ENCODE results near the gene RXRG. TPM values are rescaled to one million over a fixed set of nuclear protein-coding genes. Genes with fewer than 3 reads are reported as not detected.
A peak's percentile ranks its signal among the peaks of the same experiment; 100 is the strongest.

RXRG gene
- total and polyA plus RNA-seq, 3 experiments from 2014 or later: not detected

- Mint-ChIP-seq H3K9me3 (peaks cover 0 to 3% (median 0%) of the 10 kb centered on the region in 5 donors), H3K36me3 (no peaks in the 10 kb centered on the region), H3K27me3 (peaks cover 20 to 38% of the 10 kb centered on the region in 2 donors), H3K4me1 (no peaks in the 10 kb centered on the region), H3K27ac (no peak overlapping the region), H3K4me3 (no peak overlapping the region)
- H3K4me3 ChIP-seq (ENCODE audit: low read length): no peak overlapping the region
- no peaks in the 10 kb centered on the region for H3K9me3 ChIP-seq (ENCODE audit: low read length)
- no peaks in the 10 kb centered on the region for H3K36me3 ChIP-seq (ENCODE audit: insufficient read depth, low read length)
- H3K27ac ChIP-seq (ENCODE audit: low read depth, low read length): no peak overlapping the region
- no peak for DNase-seq
- H3K27me3 ChIP-seq (ENCODE audit: insufficient read depth, low read length, poor library complexity, severe bottlenecking): peaks cover 22% of the 10 kb centered on the region
- POLR2A ChIA-PET: no interaction called here
- CTCF ChIA-PET: no interaction called here
- H3K4me1 ChIP-seq (ENCODE audit: insufficient read depth, low read length): peaks cover 10% of the 10 kb centered on the region
Observed at GRCh38 chr1:165445388-165445787, 462 bp upstream of the RXRG start.

GRCh38 chr1:165443539-165444311 lies 1.2 kb downstream of the RXRG start:
- POLR2A ChIA-PET: no interaction called here

GRCh38 chr1:165442653-165443052 lies 2.3 kb downstream of the RXRG start:
- peaks cover 22% of the 10 kb centered on the region for H3K27me3 ChIP-seq (ENCODE audit: insufficient read depth, low read length, poor library complexity, severe bottlenecking)
- no peaks in the 10 kb centered on the region for H3K36me3 ChIP-seq (ENCODE audit: insufficient read depth, low read length)
- H3K9me3 ChIP-seq (ENCODE audit: low read length): no peaks in the 10 kb centered on the region
- no peak overlapping the region for H3K27ac ChIP-seq (ENCODE audit: low read depth, low read length)
- Mint-ChIP-seq H3K4me3 (no peak overlapping the region), H3K36me3 (no peaks in the 10 kb centered on the region), H3K4me1 (no peaks in the 10 kb centered on the region), H3K9me3 (no peaks in the 10 kb centered on the region), H3K27ac (no peak overlapping the region), H3K27me3 (peaks cover 13 to 28% of the 10 kb centered on the region in 2 donors)
- no peak for DNase-seq
- no peak overlapping the region for H3K4me3 ChIP-seq (ENCODE audit: low read length)
- H3K4me1 ChIP-seq (ENCODE audit: insufficient read depth, low read length): peaks cover 10% of the 10 kb centered on the region
- CTCF ChIA-PET: no interaction called here
- POLR2A ChIA-PET: no interaction called here

More at GRCh38 chr1:165443539-165444311, 1.2 kb downstream of the RXRG start:
- H3K9me3 Mint-ChIP-seq: peaks cover 0 to 3% (median 0%) of the 10 kb centered on the region in 5 donors
- H3K36me3 Mint-ChIP-seq: no peaks in the 10 kb centered on the region
- Histone ChIP-seq H3K4me3 (ENCODE audit: low read length) (no peak overlapping the region), H3K27ac (ENCODE audit: low read depth, low read length) (no peak overlapping the region), H3K27me3 (ENCODE audit: insufficient read depth, low read length, poor library complexity, severe bottlenecking) (peaks cover 22% of the 10 kb centered on the region), H3K36me3 (ENCODE audit: insufficient read depth, low read length) (no peaks in the 10 kb centered on the region), H3K4me1 (ENCODE audit: insufficient read depth, low read length) (peaks cover 10% of the 10 kb centered on the region), H3K9me3 (ENCODE audit: low read length) (no peaks in the 10 kb centered on the region)
- CTCF ChIA-PET: no interaction called here
- DNase-seq: no peak
- H3K27ac Mint-ChIP-seq: peak overlapping the region in 2 of 8 donors; percentile 7 to 54
- H3K27me3 Mint-ChIP-seq: peaks cover 16 to 33% of the 10 kb centered on the region in 2 donors
- H3K4me3 Mint-ChIP-seq: peak overlapping the region in 1 of 7 donors; percentile 31
- H3K4me1 Mint-ChIP-seq: no peaks in the 10 kb centered on the region

GRCh38 chr1:165442053-165442452 lies 2.9 kb downstream of the RXRG start:
- Mint-ChIP-seq H3K36me3 (no peaks in the 10 kb centered on the region), H3K4me3 (no peak overlapping the region), H3K27me3 (peaks cover 12 to 28% of the 10 kb centered on the region in 2 donors), H3K9me3 (no peaks in the 10 kb centered on the region), H3K4me1 (no peaks in the 10 kb centered on the region), H3K27ac (no peak overlapping the region)
- Histone ChIP-seq H3K4me1 (ENCODE audit: insufficient read depth, low read length) (peaks cover 10% of the 10 kb centered on the region), H3K9me3 (ENCODE audit: low read length) (no peaks in the 10 kb centered on the region), H3K27me3 (ENCODE audit: insufficient read depth, low read length, poor library complexity, severe bottlenecking) (peaks cover 22% of the 10 kb centered on the region), H3K27ac (ENCODE audit: low read depth, low read length) (no peak overlapping the region), H3K36me3 (ENCODE audit: insufficient read depth, low read length) (no peaks in the 10 kb centered on the region), H3K4me3 (ENCODE audit: low read length) (no peak overlapping the region)
- POLR2A ChIA-PET: no interaction called here
- CTCF ChIA-PET: no interaction called here
- no peak for DNase-seq

GRCh38 chr1:165441166-165441880 lies 3.6 kb downstream of the RXRG start:
- Mint-ChIP-seq H3K9me3 (no peaks in the 10 kb centered on the region), H3K27me3 (peaks cover 9 to 27% of the 10 kb centered on the region in 2 donors), H3K27ac (no peak overlapping the region), H3K4me1 (no peaks in the 10 kb centered on the region), H3K36me3 (no peaks in the 10 kb centered on the region), H3K4me3 (no peak overlapping the region)
- no peak for DNase-seq
- Histone ChIP-seq H3K4me3 (ENCODE audit: low read length) (no peak overlapping the region), H3K27me3 (ENCODE audit: insufficient read depth, low read length, poor library complexity, severe bottlenecking) (peaks cover 22% of the 10 kb centered on the region), H3K9me3 (ENCODE audit: low read length) (no peaks in the 10 kb centered on the region), H3K36me3 (ENCODE audit: insufficient read depth, low read length) (no peaks in the 10 kb centered on the region), H3K4me1 (ENCODE audit: insufficient read depth, low read length) (peaks cover 10% of the 10 kb centered on the region), H3K27ac (ENCODE audit: low read depth, low read length) (no peak overlapping the region)
- CTCF ChIA-PET: no interaction called here
- POLR2A ChIA-PET: no interaction called here

GRCh38 chr1:165439330-165439729 lies 5.6 kb downstream of the RXRG start:
- ChIA-PET POLR2A (no interaction called here), CTCF (interaction anchor here (0.6 kb wide), 1 partner anchor 582 kb away, joined by 3 read pairs; no protein-coding TSS in a partner anchor)
- peaks cover 9 to 27% of the 10 kb centered on the region in 2 donors for H3K27me3 Mint-ChIP-seq

GRCh38 chr1:165436994-165437393 lies 7.9 kb downstream of the RXRG start:
- Mint-ChIP-seq H3K9me3 (no peaks in the 10 kb centered on the region), H3K4me3 (no peak overlapping the region), H3K27ac (no peak overlapping the region), H3K36me3 (no peaks in the 10 kb centered on the region), H3K27me3 (peaks cover 5 to 27% of the 10 kb centered on the region in 2 donors), H3K4me1 (no peaks in the 10 kb centered on the region)
- ChIA-PET POLR2A (no interaction called here), CTCF (no interaction called here)
- Histone ChIP-seq H3K27me3 (ENCODE audit: insufficient read depth, low read length, poor library complexity, severe bottlenecking) (no peaks in the 10 kb centered on the region), H3K4me1 (ENCODE audit: insufficient read depth, low read length) (no peaks in the 10 kb centered on the region), H3K36me3 (ENCODE audit: insufficient read depth, low read length) (no peaks in the 10 kb centered on the region), H3K9me3 (ENCODE audit: low read length) (no peaks in the 10 kb centered on the region), H3K27ac (ENCODE audit: low read depth, low read length) (no peak overlapping the region), H3K4me3 (ENCODE audit: low read length) (no peak overlapping the region)
- no peak for DNase-seq

More at GRCh38 chr1:165439330-165439729, 5.6 kb downstream of the RXRG start:
- Histone ChIP-seq H3K27ac (ENCODE audit: low read depth, low read length) (no peak overlapping the region), H3K4me3 (ENCODE audit: low read length) (no peak overlapping the region), H3K9me3 (ENCODE audit: low read length) (no peaks in the 10 kb centered on the region), H3K36me3 (ENCODE audit: insufficient read depth, low read length) (no peaks in the 10 kb centered on the region), H3K27me3 (ENCODE audit: insufficient read depth, low read length, poor library complexity, severe bottlenecking) (peaks cover 7% of the 10 kb centered on the region), H3K4me1 (ENCODE audit: insufficient read depth, low read length) (peaks cover 6% of the 10 kb centered on the region)
- H3K9me3 Mint-ChIP-seq: no peaks in the 10 kb centered on the region
- H3K36me3 Mint-ChIP-seq: no peaks in the 10 kb centered on the region
- no peak overlapping the region for H3K27ac Mint-ChIP-seq
- no peaks in the 10 kb centered on the region for H3K4me1 Mint-ChIP-seq
- no peak overlapping the region for H3K4me3 Mint-ChIP-seq
- no peak for DNase-seq

DNA sequence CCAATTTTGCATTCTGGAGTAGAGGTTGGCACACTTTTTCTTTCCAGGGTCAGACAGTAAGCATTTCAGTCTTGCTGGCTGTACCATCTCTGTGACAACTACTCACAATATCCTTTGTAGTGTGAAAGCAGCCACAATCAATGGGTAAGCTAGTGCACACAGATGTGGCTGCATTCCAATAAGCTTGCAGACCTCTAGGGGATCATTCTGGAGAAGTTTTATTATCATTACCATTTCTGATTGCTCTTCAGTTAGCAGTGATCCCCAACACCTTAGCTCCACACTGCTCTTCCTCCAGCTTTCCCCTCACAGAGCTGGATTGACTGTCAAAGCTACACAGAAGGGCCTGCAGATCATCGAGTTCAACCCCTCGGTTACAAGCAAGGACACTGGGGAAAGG lies 9.1 kb downstream of the RXRG start:
- H3K36me3 Mint-ChIP-seq: no peaks in the 10 kb centered on the region

More for the DNA sequence above, 9.1 kb downstream of the RXRG start:
- Histone ChIP-seq H3K4me3 (ENCODE audit: low read length) (no peak overlapping the region), H3K4me1 (ENCODE audit: insufficient read depth, low read length) (no peaks in the 10 kb centered on the region), H3K9me3 (ENCODE audit: low read length) (no peaks in the 10 kb centered on the region), H3K27ac (ENCODE audit: low read depth, low read length) (no peak overlapping the region), H3K36me3 (ENCODE audit: insufficient read depth, low read length) (no peaks in the 10 kb centered on the region), H3K27me3 (ENCODE audit: insufficient read depth, low read length, poor library complexity, severe bottlenecking) (no peaks in the 10 kb centered on the region)
- CTCF ChIA-PET: no interaction called here
- H3K4me1 Mint-ChIP-seq: no peaks in the 10 kb centered on the region
- H3K9me3 Mint-ChIP-seq: no peaks in the 10 kb centered on the region
- H3K27me3 Mint-ChIP-seq: peaks cover 2 to 24% of the 10 kb centered on the region in 2 donors
- no peak for DNase-seq
- H3K27ac Mint-ChIP-seq: no peak overlapping the region
- H3K4me3 Mint-ChIP-seq: no peak overlapping the region
- POLR2A ChIA-PET: no interaction called here
